Stomach (tissue), 9 donors: ENCODE results near the gene FAM83E. TPM values are rescaled to one million over a fixed set of nuclear protein-coding genes. Genes with fewer than 3 reads are reported as not detected.

ENCODE experiments used
- DNase-seq, 2 donors: peaks; one replicate each; pipeline versions ENCODE4 v3.0.0 to v3.0.0-alpha.2; 2013 to 2019
- H3K27ac ChIP-seq, 5 donors: fragments of 200-600 bp in 4 of 5; sonication (generic) in 4 of 5; one replicate each; pipeline ENCODE4 v1.5.1; 2013 to 2019; ENCODE audit warnings: mild to moderate bottlenecking in 1 of 5, moderate library complexity in 1 of 5
- H3K27me3 ChIP-seq, 3 donors: fragments of 200-600 bp; sonication (generic); one replicate each; pipeline ENCODE4 v1.5.1; 2017 to 2019; ENCODE audit warnings: mixed run types in 1 of 3
- H3K36me3 ChIP-seq, 4 donors: fragments of 200-600 bp; sonication (generic); 1 replicate in 3 of 4; 2 replicates in 1 of 4; pipeline ENCODE4 v1.5.1; 2016 to 2019
- H3K4me1 ChIP-seq, 4 donors: fragments of 200-600 bp; sonication (generic); one replicate each; pipeline ENCODE4 v1.5.1; 2016 to 2019
- H3K4me3 ChIP-seq, 4 donors: fragments of 200-600 bp; sonication (generic) in 3 of 4; one replicate each; pipeline ENCODE4 v1.5.1; 2016 to 2019; ENCODE audit warnings: mild to moderate bottlenecking in 1 of 4
- H3K9me3 ChIP-seq, 4 donors: fragments of 200-600 bp; sonication (generic); one replicate each; pipeline ENCODE4 v1.5.1; 2016 to 2019
- CTCF ChIP-seq, 7 experiments: fragments of 450-650 bp in 4 of 7; fragments of 200-600 bp in 3 of 7; sonication (generic) in 3 of 7; IDR thresholded peaks; one replicate each; pipeline ENCODE4 v1.5.1; 2016 to 2019; ENCODE audit warnings: antibody characterized with exemption in 7 of 7, control low read depth in 2 of 7, mild to moderate bottlenecking in 1 of 7
- EP300 ChIP-seq: sonication (generic); formaldehyde crosslinking; IDR thresholded peaks from one replicate; pipeline ENCODE4 v1.6.1; 2017; ENCODE audit warnings: antibody characterized with exemption
- POLR2A ChIP-seq, 4 donors: fragments of 450-650 bp; IDR thresholded peaks; one replicate each; pipeline ENCODE4 v1.6.1; 2016; ENCODE audit warnings: antibody characterized with exemption in 4 of 4, control low read depth in 2 of 4, mild to moderate bottlenecking in 1 of 4, moderate library complexity in 1 of 4
- POLR2AphosphoS5 ChIP-seq, 3 donors: sonication (generic); formaldehyde crosslinking; IDR thresholded peaks; one replicate each; pipeline ENCODE4 v1.6.1; 2016; ENCODE audit warnings: antibody characterized with exemption in 3 of 3
- WGBS, 5 donors: extraction: QIAGEN DNeasy Blood & Tissue Kit in 3 of 5; methylation state at CpG; one replicate each; pipeline versions ENCODE4 v1.1.5 to v1.1.7; 2013 to 2018; 5-methylcytosine and 5-hydroxymethylcytosine counted together
- intact Hi-C: fragments of 100-400 bp; cut with DNase I; formaldehyde crosslinking; loops from one replicate; pipeline ENCODE4 v1.15.1; 2023; ENCODE audit warnings: low total_unique reads
- polyA plus RNA-seq, 3 donors: library from polyadenylated mRNA; stranded (reverse); fragments of 200-250 nt; gene quantifications; one replicate each; pipeline ENCODE4 v1.2.3, GENCODE V29; 2013
- total RNA-seq, 5 donors: library from RNA; depleted of rRNA; stranded (reverse); fragments of >200 nt; gene quantifications; one replicate each; pipeline versions ENCODE4 v1.1.0 to v1.2.3, GENCODE V29; 2014 to 2016
- donor health status: healthy with polysubstance abuse.
- donor health status: Bipolar disorder and iron deficiency.
- donor health status: healthy.

The FAM83E gene
- total and polyA plus RNA-seq, 8 donors, result 13.3 to 275 (median 46.3) TPM

- 56 to 84% (median 65%) methylated on average over 12 to 30 of the region's 30 CpGs for WGBS, 5 donors
- peaks cover 0 to 18% (median 0%) of the 10 kb centered on the region in 3 donors for H3K27me3 ChIP-seq
- no peak overlapping the region for H3K27ac ChIP-seq
- no peak for DNase-seq
- intact Hi-C loops, result no loop called here
- no peak overlapping the region for H3K4me3 ChIP-seq
- no peaks in the 10 kb centered on the region for H3K36me3 ChIP-seq
- no peaks in the 10 kb centered on the region for H3K9me3 ChIP-seq
- TF ChIP-seq EP300 (no peak), POLR2AphosphoS5 (IDR thresholded peaks at IDR 0.05) (no peak), CTCF (IDR thresholded peaks at IDR 0.05) (no peak), POLR2A (IDR thresholded peaks at IDR 0.05) (no peak)
- peaks cover 0 to 4% (median 0%) of the 10 kb centered on the region in 4 donors for H3K4me1 ChIP-seq
Observed at GRCh38 chr19:48598996-48599700, 15.7 kb downstream of the FAM83E start.

DNA sequence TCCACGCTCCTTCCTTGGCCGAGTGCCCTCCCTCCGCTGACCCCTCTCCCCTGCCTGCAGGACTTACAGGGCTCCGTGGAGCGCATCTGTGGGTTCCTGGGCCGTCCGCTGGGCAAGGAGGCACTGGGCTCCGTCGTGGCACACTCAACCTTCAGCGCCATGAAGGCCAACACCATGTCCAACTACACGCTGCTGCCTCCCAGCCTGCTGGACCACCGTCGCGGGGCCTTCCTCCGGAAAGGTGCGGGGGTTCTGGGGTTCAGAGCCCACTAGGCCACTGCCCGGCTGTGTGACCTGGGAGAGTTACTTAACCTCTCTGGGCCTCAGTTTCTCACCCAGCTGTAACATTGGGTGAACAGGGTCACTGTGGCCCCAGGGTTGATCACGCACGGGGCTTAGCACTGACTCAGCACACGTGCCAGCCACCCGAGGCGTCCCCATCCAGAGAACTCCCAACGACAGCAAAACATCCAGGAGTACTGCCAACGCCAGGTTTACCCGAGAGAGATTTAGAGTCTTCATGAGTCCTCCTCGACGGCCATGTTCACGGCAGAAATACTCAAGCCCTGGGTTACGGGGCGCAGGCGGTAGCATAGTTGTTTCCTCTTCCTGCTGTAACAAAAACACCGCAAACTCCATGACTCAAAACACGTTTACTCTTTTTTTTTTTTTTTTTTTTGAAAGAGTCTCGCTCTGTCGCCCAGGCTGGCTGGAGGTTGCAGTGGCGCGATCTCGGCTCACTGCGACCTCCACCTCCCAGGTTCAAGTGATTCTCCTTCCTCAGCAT, 18.0 kb downstream of the FAM83E start:
- H3K9me3 ChIP-seq, result no peaks in the 10 kb centered on the region
- H3K4me3 ChIP-seq, result no peak overlapping the region
- DNase-seq, result no peak
- H3K4me1 ChIP-seq, result no peaks in the 10 kb centered on the region
- intact Hi-C loops, result no loop called here
- WGBS, 5 donors, result 72 to 82% (median 80%) methylated on average over 29 to 39 of the region's 39 CpGs
- peaks cover 0 to 18% (median 0%) of the 10 kb centered on the region in 3 donors for H3K27me3 ChIP-seq
- TF ChIP-seq POLR2AphosphoS5 (IDR thresholded peaks at IDR 0.05) (no peak), POLR2A (IDR thresholded peaks at IDR 0.05) (no peak), EP300 (no peak), CTCF (IDR thresholded peaks at IDR 0.05) (no peak)
- peak overlapping the region in 1 of 5 donors; percentile 17 for H3K27ac ChIP-seq
- no peaks in the 10 kb centered on the region for H3K36me3 ChIP-seq

DNA sequence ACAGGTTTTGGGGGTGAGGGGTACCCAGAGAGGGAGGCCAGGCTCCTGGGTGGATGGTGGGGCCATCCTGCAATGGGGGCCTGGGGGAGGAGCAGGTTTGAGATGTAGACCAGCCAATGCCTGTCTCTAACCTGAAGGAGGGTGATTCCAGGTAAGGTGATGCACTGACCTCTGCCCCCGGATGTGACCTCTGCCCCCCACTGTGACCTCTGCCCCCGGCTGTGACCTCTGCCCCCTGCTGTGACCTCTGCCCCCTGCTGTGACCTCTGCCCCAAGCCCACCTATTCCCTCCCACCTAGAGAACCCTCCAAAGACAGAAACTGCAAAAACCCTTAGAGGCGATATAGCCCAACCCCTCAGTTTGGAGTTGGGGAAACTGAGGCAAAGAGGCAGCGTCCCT, 18.6 kb downstream of the FAM83E start:
- H3K27me3 ChIP-seq, result peaks cover 0 to 18% (median 0%) of the 10 kb centered on the region in 3 donors
- H3K36me3 ChIP-seq, result no peaks in the 10 kb centered on the region
- no peak overlapping the region for H3K27ac ChIP-seq
- H3K9me3 ChIP-seq, result no peaks in the 10 kb centered on the region
- H3K4me3 ChIP-seq, result no peak overlapping the region
- no peaks in the 10 kb centered on the region for H3K4me1 ChIP-seq
- no peak for DNase-seq
- intact Hi-C loops, result no loop called here
- TF ChIP-seq CTCF (IDR thresholded peaks at IDR 0.05), result no peak
- TF ChIP-seq POLR2A (IDR thresholded peaks at IDR 0.05), result no peak
- no peak for TF ChIP-seq EP300
- TF ChIP-seq POLR2AphosphoS5 (IDR thresholded peaks at IDR 0.05), result no peak
- WGBS, 5 donors, result 77 to 93% (median 82%) methylated on average over 3 to 4 of the region's 4 CpGs

GRCh38 chr19:48595833-48596232, 19.0 kb downstream of the FAM83E start:
- H3K4me3 ChIP-seq, result no peak overlapping the region
- H3K27ac ChIP-seq, result no peak overlapping the region
- intact Hi-C loops, result no loop called here
- DNase-seq, result no peak
- H3K4me1 ChIP-seq, result no peaks in the 10 kb centered on the region
- no peaks in the 10 kb centered on the region for H3K36me3 ChIP-seq
- TF ChIP-seq POLR2AphosphoS5 (IDR thresholded peaks at IDR 0.05), result no peak
- TF ChIP-seq EP300, result no peak
- H3K9me3 ChIP-seq, result no peaks in the 10 kb centered on the region
- peaks cover 0 to 18% (median 0%) of the 10 kb centered on the region in 3 donors for H3K27me3 ChIP-seq
- 61 to 85% (median 79%) methylated on average over 3 to 6 of the region's 6 CpGs for WGBS, 5 donors
